K562 (cell line): ENCODE measurements around the gene VWC2L. TPM values are rescaled to one million over a fixed set of nuclear protein-coding genes. Genes with fewer than 3 reads are reported as not detected.

Source experiments
- ATAC-seq: fragments of 200-7000 bp; cut with Tn5 transposase; 3 replicates; pipeline ENCODE4 v1.9.1; 2020; ENCODE audit warnings: moderate library complexity
- BruUV-seq: library from RNA; stranded (reverse); fragments of 400-500 nt; replicated peaks from 2 replicates; lab custom pipeline; 2021; lab: Mats Ljungman, UMichigan
- CTCF ChIA-PET: fragments of 300-600 bp; formaldehyde crosslinking; extraction: SDS; loops from one replicate; lab custom pipeline; 2021; ENCODE audit warnings: low intra/inter-chr PET ratio; lab: Yijun Ruan, JAX
- POLR2A ChIA-PET: fragments of 300-600, 350-650 bp; sonication (Branson Sonifier 250); formaldehyde crosslinking; extraction: SDS; loops from one replicate; lab custom pipeline; 2021; ENCODE audit warnings: antibody characterized with exemption, inconsistent platforms; lab: Yijun Ruan, JAX
- DNase-seq, 4 experiments: peaks; one replicate each; pipeline versions ENCODE4 v3.0.0 to v3.0.0-alpha.2; 2011 to 2018; ENCODE audit warnings: low spot score in 3 of 4, mixed read lengths in 3 of 4; ENCODE audit errors: extremely low read depth in 1 of 4
- FAIRE-seq: peaks from 2 replicates; lab custom pipeline; 2011; peaks lifted over from hg19 to GRCh38; lab: Jason Lieb, UNC
- H2AFZ ChIP-seq: 2 replicates; pipeline ENCODE4 v1.6.0; 2011; ENCODE audit warnings: low read depth, low read length, control low read depth, inconsistent platforms
- H3K27ac ChIP-seq: fragments of 200-600 bp; 3 replicates; pipeline ENCODE4 v1.8.0; 2011; ENCODE audit warnings: low read depth, mild to moderate bottlenecking, control low read depth, inconsistent platforms, low read length, moderate library complexity, mixed read lengths; ENCODE audit errors: extremely low read depth
- H3K27me3 ChIP-seq, 2 experiments: fragments of 300-600 bp in 1 of 2; 2 replicates in 1 of 2; 3 replicates in 1 of 2; pipeline versions ENCODE4 v1.6.0 to v1.8.0; 2011; ENCODE audit warnings: inconsistent platforms in 2 of 2, low read length in 2 of 2, mild to moderate bottlenecking in 1 of 2, mixed read lengths in 1 of 2, moderate library complexity in 1 of 2; ENCODE audit not compliant: control insufficient read depth in 2 of 2, insufficient read depth in 2 of 2
- H3K36me3 ChIP-seq: fragments of 300-600 bp; 3 replicates; pipeline ENCODE4 v1.8.0; 2011; ENCODE audit warnings: mild to moderate bottlenecking, low read length, inconsistent platforms; ENCODE audit not compliant: control insufficient read depth, insufficient read depth
- H3K4me1 ChIP-seq, 2 experiments: fragments of 200-600 bp in 1 of 2; replicated peaks in 1 of 2; 2 replicates in 1 of 2; 3 replicates in 1 of 2; pipeline versions ENCODE4 v1.5.1 to v1.8.0; 2011; ENCODE audit warnings: inconsistent platforms in 2 of 2, low read length in 2 of 2, mild to moderate bottlenecking in 1 of 2, mixed read lengths in 1 of 2, moderate library complexity in 1 of 2; ENCODE audit not compliant: control insufficient read depth in 2 of 2, insufficient read depth in 2 of 2
- H3K4me2 ChIP-seq: 2 replicates; pipeline ENCODE4 v1.6.1; 2011; ENCODE audit warnings: low read length, control low read depth, inconsistent platforms, mixed read lengths; ENCODE audit not compliant: insufficient read depth
- H3K4me3 ChIP-seq: fragments of 200-600 bp; sonication (generic), shearing (Covaris generic); 2 replicates; pipeline ENCODE4 v1.5.1; 2016; ENCODE audit warnings: control low read depth, inconsistent platforms
- H3K79me2 ChIP-seq: fragments of 200-600 bp; 3 replicates; pipeline ENCODE4 v1.8.0; 2011; ENCODE audit warnings: low read length, inconsistent platforms; ENCODE audit not compliant: control insufficient read depth, insufficient read depth
- H3K9ac ChIP-seq, 2 experiments: 2 replicates each; pipeline versions ENCODE4 v1.6.0 to v1.6.1; 2011; ENCODE audit warnings: low read depth in 2 of 2, low read length in 2 of 2, control low read depth in 1 of 2, inconsistent platforms in 1 of 2, mild to moderate bottlenecking in 1 of 2, mixed read lengths in 1 of 2; ENCODE audit not compliant: insufficient read depth in 1 of 2
- H3K9me1 ChIP-seq: one replicate; pipeline ENCODE4 v1.6.0; 2011; ENCODE audit warnings: inconsistent platforms, mild to moderate bottlenecking, low read length, moderate library complexity; ENCODE audit not compliant: control insufficient read depth, insufficient read depth
- H3K9me3 ChIP-seq: replicated peaks from 2 replicates; pipeline ENCODE4 v1.5.1; 2011; ENCODE audit warnings: low read depth, low read length, inconsistent platforms; ENCODE audit not compliant: control insufficient read depth, insufficient read depth
- H4K20me1 ChIP-seq: replicated peaks from 2 replicates; pipeline ENCODE4 v1.6.1; 2011; ENCODE audit warnings: low read length, inconsistent platforms, mixed read lengths; ENCODE audit not compliant: control insufficient read depth, insufficient read depth
- BDP1 ChIP-seq: IDR thresholded peaks from 3 replicates; pipeline ENCODE4 v1.6.1; 2011; ENCODE audit not compliant: insufficient read length, insufficient read depth
- CHD2 ChIP-seq: IDR thresholded peaks from 2 replicates; pipeline ENCODE4 v1.6.1; 2011; ENCODE audit warnings: low read depth, low read length
- ETS2 ChIP-seq: IDR thresholded peaks from 2 replicates; pipeline ENCODE4 v1.6.1; 2016; ENCODE audit warnings: borderline replicate concordance, missing genetic modification characterization, mild to moderate bottlenecking, moderate library complexity, missing compliant biosample characterization; ENCODE audit not compliant: poor library complexity, severe bottlenecking
- GATAD2A ChIP-seq: fragments of 450-650 bp; IDR thresholded peaks from 2 replicates; pipeline ENCODE4 v1.6.1; 2017
- JUND ChIP-seq, 2 experiments: IDR thresholded peaks; 2 replicates in 1 of 2; 3 replicates in 1 of 2; pipeline ENCODE4 v1.6.1; 2011; ENCODE audit warnings: borderline replicate concordance in 2 of 2, low read depth in 2 of 2, low read length in 2 of 2, improper control_type of control experiment in 1 of 2, missing biosample characterization in 1 of 2, missing genetic modification characterization in 1 of 2, missing genetic modification reagents in 1 of 2
- SMAD1 ChIP-seq: fragments of 150-350 bp; IDR thresholded peaks from 2 replicates; pipeline ENCODE4 v1.6.1; 2014; ENCODE audit warnings: low read length, low read depth; ENCODE audit not compliant: partially characterized antibody
- SMC3 ChIP-seq: conservative IDR thresholded peaks from 2 replicates; pipeline ENCODE4 v1.6.1; 2011; ENCODE audit warnings: low read depth, low read length, improper control_type of control experiment; ENCODE audit not compliant: insufficient read depth
- TCF3 ChIP-seq: sonication (generic); formaldehyde crosslinking; IDR thresholded peaks from 2 replicates; pipeline ENCODE4 v1.4.0; 2020; ENCODE audit warnings: mild to moderate bottlenecking, missing genetic modification reagents
- TGIF2 ChIP-seq: sonication (generic); formaldehyde crosslinking; IDR thresholded peaks from 2 replicates; pipeline ENCODE4 v1.8.1; 2022; ENCODE audit warnings: mild to moderate bottlenecking, missing genetic modification reagents, moderate library complexity
- ZNF175 ChIP-seq: fragments of 200-800 bp; sonication (Bioruptor generic); IDR thresholded peaks from 2 replicates; pipeline ENCODE4 v1.6.1; 2016; ENCODE audit warnings: low read depth, mild to moderate bottlenecking, missing genetic modification characterization, missing compliant biosample characterization
- ZNF274 ChIP-seq: IDR thresholded peaks from 2 replicates; pipeline ENCODE4 v1.6.1; 2011; ENCODE audit warnings: low read depth, mild to moderate bottlenecking, low read length, moderate library complexity, borderline replicate concordance
- ZNF445 ChIP-seq: fragments of 250-450 bp; sonication (Bioruptor Pico); IDR thresholded peaks from 2 replicates; pipeline ENCODE4 v1.4.0; 2020; ENCODE audit warnings: low read depth, mild to moderate bottlenecking, moderate library complexity
- ZNF780A ChIP-seq: fragments of 250-450 bp; sonication (Bioruptor Pico); IDR thresholded peaks from 2 replicates; pipeline ENCODE4 v1.5.0; 2021; ENCODE audit warnings: mild to moderate bottlenecking
- WGBS: fragments of 100-300 bp; shearing (Covaris generic); methylation state at CpG from one replicate; pipeline ENCODE4 v1.1.6; 2016; ENCODE audit warnings: low coverage, mixed read lengths; ENCODE audit not compliant: insufficient coverage; ENCODE audit errors: missing lambda C conversion rate; 5-methylcytosine and 5-hydroxymethylcytosine counted together
- in situ Hi-C: fragments of 300-500 bp; cut with MboI; formaldehyde crosslinking; loops from 4 replicates; pipeline ENCODE4 v1.15.0; 2018; ENCODE audit warnings: inconsistent platforms, mixed read lengths
- intact Hi-C: fragments of 100-400 bp; cut with micrococcal nuclease; formaldehyde crosslinking; loops from 2 replicates; pipeline ENCODE4 v1.14.2; 2022
- polyA plus RNA-seq, 8 experiments: library from polyadenylated mRNA; depleted of rRNA in 4 of 8; stranded (reverse) in 5 of 8; unstranded in 3 of 8; fragments of >200 nt; fragmentation: Nextera tagmentation in 2 of 8; fragmentation: Illumina TruSeq in 1 of 8; extraction: Ambion mirVana in 2 of 8; extraction: Trizol in 1 of 8; gene quantifications; 2 replicates each; pipeline versions ENCODE4 v1.2.1 to v1.2.3, GENCODE V29; 2011 to 2014; ENCODE audit warnings: inconsistent platforms in 1 of 8, missing spikeins in 1 of 8
- total RNA-seq, 7 experiments: library from RNA; depleted of rRNA in 6 of 7; stranded (reverse); fragments of >200 nt in 6 of 7; fragmentation: Illumina TruSeq in 2 of 7; extraction: Trizol in 2 of 7; gene quantifications; 2 replicates each; pipeline versions ENCODE4 v1.2.1 to v1.2.3, GENCODE V29; 2011 to 2021; ENCODE audit warnings: low replicate concordance in 1 of 7
- TF ChIP-seq, protein P1 (sequence below): fragments of 250-450 bp; sonication (Bioruptor Pico); IDR thresholded peaks from 2 replicates; pipeline ENCODE4 v1.8.0; 2022; ENCODE audit warnings: inconsistent platforms, mild to moderate bottlenecking, moderate library complexity, borderline replicate concordance
- TF ChIP-seq, protein P2 (sequence below), 2 experiments: fragments of 250-450 bp in 1 of 2; fragments of 450-650 bp in 1 of 2; sonication (Bioruptor Pico) in 1 of 2; IDR thresholded peaks; 2 replicates each; pipeline versions ENCODE4 v1.6.1 to v1.8.0; 2016 to 2021; ENCODE audit warnings: mild to moderate bottlenecking in 2 of 2, moderate library complexity in 2 of 2, missing compliant biosample characterization in 1 of 2, missing genetic modification characterization in 1 of 2

VWC2L gene
- total and polyA plus RNA-seq, 9 of the 15 experiments (the other 6 are each of a cell fraction or from before 2014, with no cell fraction given): not detected

DNA sequence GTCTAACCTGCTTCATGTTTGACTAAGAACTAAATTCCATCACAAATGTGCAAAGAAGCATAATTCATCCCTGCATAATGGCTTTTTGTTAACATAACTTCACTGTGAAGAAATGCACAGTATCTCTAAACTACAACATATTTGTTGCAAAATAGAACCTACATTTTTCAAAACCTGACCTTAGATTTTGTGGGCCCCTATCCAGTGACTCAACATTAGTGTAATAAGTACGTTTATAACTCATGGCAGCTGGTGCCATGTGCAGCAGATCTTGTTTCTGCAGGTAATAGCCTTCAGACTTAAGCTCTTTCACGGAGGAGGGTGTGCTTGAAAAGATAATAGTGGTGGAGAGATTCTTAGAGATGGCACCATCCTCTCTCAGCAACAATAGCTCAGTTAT, 28.6 kb upstream of the VWC2L start:
- CTCF ChIA-PET: no interaction called here
- no peak for DNase-seq
- no peaks in the 10 kb centered on the region for H3K79me2 ChIP-seq
- TF ChIP-seq JUND (IDR thresholded peaks at IDR 0.05; ENCODE audit: borderline replicate concordance, low read depth, low read length) (no peak), JUND (tag; IDR thresholded peaks at IDR 0.05; ENCODE audit: borderline replicate concordance, low read depth, low read length) (no peak), TGIF2 (no peak), ZNF445 (CRISPR knock-in tag) (no peak)
- TF ChIP-seq, all 486 proteins: peak for 0
- Histone ChIP-seq H3K9ac (no peak overlapping the region), H2AFZ (no peak overlapping the region), H3K9me3 (no peaks in the 10 kb centered on the region), H3K27ac (no peak overlapping the region), H3K9me1 (no peaks in the 10 kb centered on the region), H3K4me1 (no peaks in the 10 kb centered on the region), H3K27me3 (no peaks in the 10 kb centered on the region), H3K4me2 (no peak overlapping the region), H3K4me3 (no peak overlapping the region), H4K20me1 (no peaks in the 10 kb centered on the region), H3K36me3 (no peaks in the 10 kb centered on the region)
- no TSS peak for BruUV-seq
- FAIRE-seq: no peak
- 3% methylated on average over 2 of the region's 2 CpGs for WGBS
- POLR2A ChIA-PET: no interaction called here
- in situ Hi-C loops (no loop called here), intact Hi-C loops (no loop called here)
- no peak for ATAC-seq

DNA sequence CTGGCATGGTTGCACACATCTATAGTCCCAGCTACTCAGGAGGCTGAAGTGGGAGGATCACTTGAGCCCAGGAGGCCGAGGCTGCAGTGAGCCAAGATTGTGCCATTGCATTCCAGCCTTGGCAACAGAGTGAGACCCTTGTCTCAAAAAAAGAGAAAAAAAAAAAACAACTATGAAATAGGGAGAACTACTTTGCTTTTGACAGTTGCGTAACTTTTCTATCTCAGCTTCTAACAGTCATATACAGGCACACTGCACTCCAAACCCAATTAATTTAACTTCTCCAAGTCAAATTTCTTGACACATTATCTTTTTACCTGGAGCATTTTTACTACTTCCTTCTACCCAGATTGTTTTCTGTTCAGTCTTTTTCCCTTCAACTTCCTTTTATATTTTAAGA, 24.1 kb upstream of the VWC2L start:
- no TSS peak for BruUV-seq
- Histone ChIP-seq H3K9me1 (no peaks in the 10 kb centered on the region), H3K9me3 (no peaks in the 10 kb centered on the region), H3K36me3 (no peaks in the 10 kb centered on the region), H3K4me2 (no peak overlapping the region), H3K4me3 (no peak overlapping the region), H4K20me1 (no peaks in the 10 kb centered on the region), H3K27ac (no peak overlapping the region), H3K27me3 (no peaks in the 10 kb centered on the region), H3K4me1 (no peaks in the 10 kb centered on the region), H3K9ac (no peak overlapping the region), H3K79me2 (no peaks in the 10 kb centered on the region), H2AFZ (no peak overlapping the region)
- DNase-seq (no peak), FAIRE-seq (no peak), ATAC-seq (no peak)
- 0% methylated on average over 1 of the region's 2 CpGs for WGBS
- ChIA-PET POLR2A (no interaction called here), CTCF (no interaction called here)
- in situ Hi-C loops (no loop called here), intact Hi-C loops (no loop called here)
- TF ChIP-seq ZNF780A (CRISPR knock-in tag): no peak
- TF ChIP-seq, protein P1, sequence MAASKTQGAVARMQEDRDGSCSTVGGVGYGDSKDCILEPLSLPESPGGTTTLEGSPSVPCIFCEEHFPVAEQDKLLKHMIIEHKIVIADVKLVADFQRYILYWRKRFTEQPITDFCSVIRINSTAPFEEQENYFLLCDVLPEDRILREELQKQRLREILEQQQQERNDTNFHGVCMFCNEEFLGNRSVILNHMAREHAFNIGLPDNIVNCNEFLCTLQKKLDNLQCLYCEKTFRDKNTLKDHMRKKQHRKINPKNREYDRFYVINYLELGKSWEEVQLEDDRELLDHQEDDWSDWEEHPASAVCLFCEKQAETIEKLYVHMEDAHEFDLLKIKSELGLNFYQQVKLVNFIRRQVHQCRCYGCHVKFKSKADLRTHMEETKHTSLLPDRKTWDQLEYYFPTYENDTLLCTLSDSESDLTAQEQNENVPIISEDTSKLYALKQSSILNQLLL (CRISPR knock-in tag): no peak
- TF ChIP-seq SMC3: no peak
- TF ChIP-seq CHD2: no peak
- no peak for TF ChIP-seq ETS2 (tag)
- TF ChIP-seq, protein P2, sequence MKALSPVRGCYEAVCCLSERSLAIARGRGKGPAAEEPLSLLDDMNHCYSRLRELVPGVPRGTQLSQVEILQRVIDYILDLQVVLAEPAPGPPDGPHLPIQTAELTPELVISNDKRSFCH (CRISPR knock-in tag; IDR thresholded peaks at IDR 0.05): no peak
- TF ChIP-seq, protein P2 (tag; IDR thresholded peaks at IDR 0.05): no peak
- no peak for TF ChIP-seq ZNF274
- TF ChIP-seq BDP1: no peak
- TF ChIP-seq SMAD1: no peak
- no peak for TF ChIP-seq GATAD2A
- TF ChIP-seq TCF3 (CRISPR knock-in tag): no peak
- no peak for TF ChIP-seq ZNF175 (CRISPR knock-in tag)
